A549 (cell line): ENCODE data around the gene ABCA2. TPM values are rescaled to one million over a fixed set of nuclear protein-coding genes. Genes with fewer than 3 reads are reported as not detected.

Source experiments
- ATAC-seq, 2 experiments: fragments of 200-7000 bp in 1 of 2; fragments of >200 bp in 1 of 2; cut with Nextera tagmentation in 1 of 2; cut with Tn5 transposase in 1 of 2; 3 replicates each; pipeline versions ENCODE4 v1.8.0 to v1.9.1; 2018 to 2020; ENCODE audit warnings: mild to moderate bottlenecking in 1 of 2, moderate library complexity in 1 of 2
- CTCF ChIA-PET: fragments of 300-600 bp; sonication (Branson Sonifier 250); formaldehyde crosslinking; extraction: SDS; loops from one replicate; lab custom pipeline; 2021; ENCODE audit warnings: antibody characterized with exemption, inconsistent platforms; lab: Yijun Ruan, JAX
- POLR2A ChIA-PET: fragments of 350-600 bp; formaldehyde crosslinking; extraction: SDS; loops from one replicate; lab custom pipeline; 2021; ENCODE audit warnings: antibody characterized with exemption, inconsistent platforms; lab: Yijun Ruan, JAX
- DNase-seq, 2 experiments: peaks; one replicate each; pipeline versions ENCODE4 v3.0.0 to v3.0.0-alpha.2; 2011 to 2016; ENCODE audit warnings: low read depth in 1 of 2, low spot score in 1 of 2
- FAIRE-seq: peaks from 2 replicates; lab custom pipeline; 2011; peaks lifted over from hg19 to GRCh38; lab: Jason Lieb, UNC
- H3K27ac ChIP-seq, 2 experiments: fragments of >200 bp; sonication (Bioruptor Twin); formaldehyde crosslinking; 3 replicates each; pipeline ENCODE4 v1.5.1; 2016 to 2017
- H3K4me1 ChIP-seq: fragments of >200 bp; sonication (Bioruptor Twin); formaldehyde crosslinking; 3 replicates; pipeline ENCODE4 v1.6.1; 2016
- H3K4me2 ChIP-seq: fragments of >200 bp; sonication (Bioruptor Twin); formaldehyde crosslinking; 3 replicates; pipeline ENCODE4 v1.6.1; 2016
- H3K4me3 ChIP-seq: fragments of >200 bp; sonication (Bioruptor Twin); formaldehyde crosslinking; 3 replicates; pipeline ENCODE4 v1.5.1; 2016
- H3K9me3 ChIP-seq: fragments of >200 bp; sonication (Bioruptor Twin); formaldehyde crosslinking; 3 replicates; pipeline ENCODE4 v1.6.1; 2016
- ATOH8 ChIP-seq: fragments of 250-450 bp; sonication (Bioruptor Pico); IDR thresholded peaks from 2 replicates; pipeline ENCODE4 v1.5.0; 2020; ENCODE audit warnings: low read depth, mild to moderate bottlenecking, moderate library complexity
- BCL3 ChIP-seq: fragments of >200 bp; sonication (Bioruptor Twin); formaldehyde crosslinking; IDR thresholded peaks from 3 replicates; pipeline ENCODE4 v1.6.1; 2016
- BHLHE40 ChIP-seq: IDR thresholded peaks from 2 replicates; pipeline ENCODE4 v1.6.1; 2012; ENCODE audit warnings: low read depth, low read length, inconsistent platforms
- CBX2 ChIP-seq: fragments of 200-600 bp; sonication (generic); IDR thresholded peaks from 2 replicates; pipeline ENCODE4 v1.6.1; 2016; ENCODE audit warnings: low read depth, mild to moderate bottlenecking, borderline replicate concordance
- CBX8 ChIP-seq: fragments of 200-600 bp; sonication (generic); IDR thresholded peaks from 2 replicates; pipeline ENCODE4 v1.6.1; 2016
- CTCF ChIP-seq: fragments of >200 bp; sonication (Bioruptor Twin); formaldehyde crosslinking; IDR thresholded peaks from 3 replicates; pipeline ENCODE4 v1.5.1; 2016
- E2F6 ChIP-seq: IDR thresholded peaks from 2 replicates; pipeline ENCODE4 v1.6.1; 2012; ENCODE audit warnings: low read depth, borderline replicate concordance
- ESRRA ChIP-seq: fragments of 150-350 bp; IDR thresholded peaks from 2 replicates; pipeline ENCODE4 v1.6.1; 2014; ENCODE audit warnings: mild to moderate bottlenecking, low read length, borderline replicate concordance
- FOSB ChIP-seq: fragments of 250-450 bp; sonication (Bioruptor Pico); IDR thresholded peaks from 2 replicates; pipeline ENCODE4 v1.5.0; 2020; ENCODE audit warnings: mild to moderate bottlenecking, moderate library complexity
- FOSL2 ChIP-seq, 2 experiments: fragments of 450-650 bp in 1 of 2; fragments of >200 bp in 1 of 2; sonication (Bioruptor Twin) in 1 of 2; formaldehyde crosslinking; IDR thresholded peaks; 2 replicates each; pipeline versions ENCODE4 v1.5.0 to v1.6.1; 2016 to 2020; ENCODE audit warnings: mild to moderate bottlenecking in 1 of 2, moderate library complexity in 1 of 2
- HDAC2 ChIP-seq: fragments of 200-600 bp; sonication (generic); IDR thresholded peaks from 2 replicates; pipeline ENCODE4 v1.6.1; 2016
- HEYL ChIP-seq: fragments of 250-450 bp; sonication (Bioruptor Pico); IDR thresholded peaks from 2 replicates; pipeline ENCODE4 v1.8.0; 2021; ENCODE audit warnings: mild to moderate bottlenecking, moderate library complexity
- HMGXB4 ChIP-seq: fragments of 250-450 bp; sonication (Bioruptor Pico); IDR thresholded peaks from 2 replicates; pipeline ENCODE4 v1.5.0; 2021; ENCODE audit warnings: mild to moderate bottlenecking, moderate library complexity, borderline replicate concordance
- KDM1A ChIP-seq: fragments of 200-600 bp; sonication (generic); IDR thresholded peaks from 2 replicates; pipeline ENCODE4 v1.6.1; 2016; ENCODE audit warnings: low read depth, mild to moderate bottlenecking
- KDM5A ChIP-seq: fragments of 200-600 bp; sonication (generic); IDR thresholded peaks from 2 replicates; pipeline ENCODE4 v1.6.1; 2016; ENCODE audit warnings: antibody characterized with exemption, mild to moderate bottlenecking
- MAFK ChIP-seq: fragments of 450-650 bp; IDR thresholded peaks from 2 replicates; pipeline ENCODE4 v1.6.1; 2014; ENCODE audit not compliant: partially characterized antibody
- MAZ ChIP-seq: fragments of 150-350 bp; IDR thresholded peaks from 2 replicates; pipeline ENCODE4 v1.6.1; 2014; ENCODE audit warnings: antibody characterized with exemption, low read depth, low read length, borderline replicate concordance
- NR3C1 ChIP-seq: fragments of >200 bp; sonication (Bioruptor Twin); formaldehyde crosslinking; IDR thresholded peaks from 3 replicates; pipeline ENCODE4 v1.6.1; 2017
- SMC3 ChIP-seq: fragments of >200 bp; sonication (Bioruptor Twin); formaldehyde crosslinking; IDR thresholded peaks from 3 replicates; pipeline ENCODE4 v1.6.1; 2018; ENCODE audit warnings: inconsistent platforms
- SREBF2 ChIP-seq: fragments of 450-650 bp; IDR thresholded peaks from 2 replicates; pipeline ENCODE4 v1.6.1; 2014; ENCODE audit warnings: mild to moderate bottlenecking, moderate library complexity
- TP53 ChIP-seq: fragments of 250-450 bp; sonication (Bioruptor Pico); IDR thresholded peaks from 2 replicates; pipeline ENCODE4 v1.5.0; 2021; ENCODE audit warnings: mild to moderate bottlenecking, moderate library complexity
- ZC3H11A ChIP-seq: fragments of 450-650 bp; IDR thresholded peaks from 2 replicates; pipeline ENCODE4 v1.6.1; 2014; ENCODE audit warnings: antibody characterized with exemption, mild to moderate bottlenecking
- ZFP36 ChIP-seq: fragments of 450-650 bp; IDR thresholded peaks from 2 replicates; pipeline ENCODE4 v1.6.1; 2014; ENCODE audit warnings: borderline replicate concordance; ENCODE audit not compliant: partially characterized antibody
- ZSCAN20 ChIP-seq: fragments of 250-450 bp; sonication (Bioruptor Pico); IDR thresholded peaks from 2 replicates; pipeline ENCODE4 v1.8.0; 2022; ENCODE audit warnings: mild to moderate bottlenecking, moderate library complexity
- WGBS: methylation state at CpG from one replicate; pipeline ENCODE4 v1.1.6; 2017; ENCODE audit errors: missing lambda C conversion rate; 5-methylcytosine and 5-hydroxymethylcytosine counted together
- polyA plus RNA-seq, 4 experiments: library from polyadenylated mRNA; depleted of rRNA in 3 of 4; stranded (reverse); fragments of >200 nt; fragmentation: RNase III in 1 of 4; extraction: RNeasy Plus Mini Kit Qiagen cat#74134 plus additional on column Dnase treatment in 1 of 4; gene quantifications; 2 replicates in 3 of 4; 3 replicates in 1 of 4; pipeline ENCODE4 v1.2.3, GENCODE V29; 2011 to 2017

ABCA2 gene
- polyA plus RNA-seq, 2 of the 4 experiments (the other 2 are of a cell fraction), result 8.3 to 24.7 TPM

GRCh38 chr9:136969774-136970173 is 58.3 kb downstream of the ABCA2 start:
- ATAC-seq, result peak in 1 of 2 experiments; percentile 8; a peak in 1 of 6 replicates
- TF ChIP-seq ESRRA (no peak), MAZ (no peak), ZSCAN20 (no peak)
- DNase-seq, result no peak
- Histone ChIP-seq H3K4me3 (no peak overlapping the region), H3K4me2 (no peak overlapping the region), H3K27ac (no peak overlapping the region; a peak in 1 of 6 replicates), H3K4me1 (peaks cover 4% of the 10 kb centered on the region), H3K9me3 (no peaks in the 10 kb centered on the region)
- CTCF ChIA-PET, result interaction anchor here (0.8 to 7.8 kb wide), 5 partner anchors 10 to 66 kb away, joined by 3 to 64 read pairs (median 9); partner anchors contain the start of genes ABCA2, C8G and FBXW5
- FAIRE-seq, result no peak
- WGBS, result 64% methylated on average over 3 of the region's 5 CpGs
- POLR2A ChIA-PET, result interaction anchor here (0.5 kb wide), 1 partner anchor 29 kb away, joined by 4 read pairs; no protein-coding TSS in a partner anchor

- ATAC-seq (peak in 1 of 2 experiments; percentile 15; a peak in 2 of 6 replicates), DNase-seq (no peak), FAIRE-seq (no peak)
- Histone ChIP-seq H3K27ac (no peak overlapping the region), H3K9me3 (no peaks in the 10 kb centered on the region), H3K4me1 (peaks cover 9% of the 10 kb centered on the region; the same call in 2 of the 3 replicates), H3K4me2 (no peak overlapping the region), H3K4me3 (no peak overlapping the region)
- ChIA-PET CTCF (interaction anchor here (0.8 to 2.7 kb wide), 4 partner anchors 11 to 66 kb away, joined by 3 to 10 read pairs (median 8); partner anchors contain the start of gene ABCA2), POLR2A (interaction anchor here (0.5 kb wide), 1 partner anchor 29 kb away, joined by 4 read pairs; no protein-coding TSS in a partner anchor)
- 67% methylated on average over 7 of the region's 17 CpGs for WGBS
- no peak for TF ChIP-seq ZFP36
- TF ChIP-seq ZC3H11A, result no peak
- TF ChIP-seq SREBF2, result no peak
- TF ChIP-seq SMC3, result no peak
These were observed 58.9 kb downstream of the ABCA2 start for GRCh38 chr9:136969150-136969549.

GRCh38 chr9:136968333-136969127 is 59.5 kb downstream of the ABCA2 start:
- no peak overlapping the region; a peak in 1 of 6 replicates for H3K27ac ChIP-seq
- CTCF ChIA-PET, result interaction anchor here (1.6 to 2.7 kb wide), 3 partner anchors 21 to 66 kb away, joined by 8 to 10 read pairs (median 9); partner anchors contain the start of gene ABCA2
- TF ChIP-seq NR3C1 (no peak), TP53 (no peak), BHLHE40 (no peak), FOSB (CRISPR knock-in tag) (no peak), CTCF (no peak), E2F6 (no peak), CBX8 (no peak), BCL3 (no peak), KDM5A (no peak), FOSL2 (IDR thresholded peaks at IDR 0.05) (no peak), FOSL2 (CRISPR knock-in tag; IDR thresholded peaks at IDR 0.05) (no peak), HDAC2 (no peak), HEYL (CRISPR knock-in tag) (no peak), HMGXB4 (CRISPR knock-in tag) (no peak), ZFP36 (no peak), CBX2 (no peak), MAFK (no peak), KDM1A (no peak), ATOH8 (CRISPR knock-in tag) (no peak)
- H3K4me2 ChIP-seq, result no peak overlapping the region
- H3K4me3 ChIP-seq, result no peak overlapping the region
- DNase-seq (no peak), ATAC-seq (peak in 1 of 2 experiments; percentile 5; a peak in 2 of 6 replicates), FAIRE-seq (no peak)
- POLR2A ChIA-PET, result no interaction called here
- H3K9me3 ChIP-seq, result no peaks in the 10 kb centered on the region
- WGBS, result 65% methylated on average over 7 of the region's 17 CpGs
- H3K4me1 ChIP-seq, result peaks cover 15% of the 10 kb centered on the region; the same call in 2 of the 3 replicates
